HCT116 (cell line): Measurements from ENCODE around the gene FOXK1. TPM values are rescaled to one million over a fixed set of nuclear protein-coding genes. Genes with fewer than 3 reads are reported as not detected.

ENCODE experiments used
- ATAC-seq: fragments of 200-7000 bp; cut with Tn5 transposase; 2 replicates; pipeline ENCODE4 v1.9.1; 2020; ENCODE audit warnings: mild to moderate bottlenecking, moderate library complexity
- BruUV-seq: library from RNA; stranded (reverse); fragments of 400-500 nt; replicated peaks from 2 replicates; lab custom pipeline; 2021; lab: Mats Ljungman, UMichigan
- CTCF ChIA-PET: fragments of 300-600 bp; sonication (Branson Sonifier 250); formaldehyde crosslinking; loops from one replicate; lab custom pipeline; 2021; ENCODE audit warnings: antibody characterized with exemption; lab: Charles Lee
- POLR2A ChIA-PET: fragments of 300-600, 350-600 bp; sonication (Branson Sonifier 250); formaldehyde crosslinking; loops from one replicate; lab custom pipeline; 2021; ENCODE audit warnings: antibody characterized with exemption; lab: Charles Lee
- RAD21 ChIA-PET, 2 experiments: fragments of 300-600 bp; sonication (Branson Sonifier 250); formaldehyde crosslinking; loops; one replicate each; lab custom pipeline; 2023; ENCODE audit warnings: low total read pairs in 2 of 2; ENCODE audit not compliant: uncharacterized antibody in 2 of 2, unreplicated experiment in 2 of 2, low non-redundant PET in 1 of 2; lab: Charles Lee
- DNase-seq: peaks from one replicate; pipeline ENCODE4 v3.0.0-alpha.2; 2010; ENCODE audit warnings: low read depth, low spot score
- H2AFZ ChIP-seq: fragments of 200-600 bp; shearing (Covaris generic), sonication (generic); 2 replicates; pipeline ENCODE4 v1.6.1; 2017; ENCODE audit warnings: low read depth, mixed run types, mixed read lengths, antibody characterized with exemption, low read length; ENCODE audit not compliant: poor library complexity, severe bottlenecking
- H3K27ac ChIP-seq: 2 replicates; pipeline ENCODE4 v1.5.1; 2012; ENCODE audit warnings: low read depth, low read length
- H3K27me3 ChIP-seq: fragments of 200-600 bp; sonication (generic); 2 replicates; pipeline ENCODE4 v1.6.1; 2016; ENCODE audit warnings: mixed run types, low read length, mixed read lengths; ENCODE audit not compliant: insufficient read depth
- H3K36me3 ChIP-seq, 2 experiments: fragments of 200-500 bp in 1 of 2; fragments of 200-600 bp in 1 of 2; sonication (Bioruptor generic) in 1 of 2; sonication (generic) in 1 of 2; 2 replicates each; pipeline versions ENCODE4 v1.5.1 to v1.6.1; 2014 to 2016; ENCODE audit warnings: low read length in 2 of 2, inconsistent platforms in 1 of 2, mixed read lengths in 1 of 2, mixed run types in 1 of 2; ENCODE audit not compliant: insufficient read depth in 2 of 2, control insufficient read depth in 1 of 2
- H3K4me1 ChIP-seq, 2 experiments: fragments of 200-600 bp in 1 of 2; sonication (generic) in 1 of 2; 2 replicates each; pipeline versions ENCODE4 v1.5.1 to v1.6.1; 2012 to 2017; ENCODE audit warnings: low read length in 2 of 2, inconsistent platforms in 1 of 2, mild to moderate bottlenecking in 1 of 2, mixed read lengths in 1 of 2, mixed run types in 1 of 2, moderate library complexity in 1 of 2; ENCODE audit not compliant: insufficient read depth in 2 of 2, control insufficient read depth in 1 of 2
- H3K4me2 ChIP-seq: fragments of 200-600 bp; sonication (generic); 2 replicates; pipeline ENCODE4 v1.6.1; 2017; ENCODE audit warnings: mixed run types, low read length, mixed read lengths
- H3K4me3 ChIP-seq, 2 experiments: fragments of 200-600 bp in 1 of 2; sonication (generic) in 1 of 2; replicated peaks in 1 of 2; 2 replicates each; pipeline ENCODE4 v1.5.1; 2011 to 2016; ENCODE audit warnings: low read length in 2 of 2, control low read depth in 1 of 2, low read depth in 1 of 2, mild to moderate bottlenecking in 1 of 2, mixed read lengths in 1 of 2, mixed run types in 1 of 2
- H3K79me2 ChIP-seq: fragments of 200-600 bp; sonication (generic); 2 replicates; pipeline ENCODE4 v1.6.1; 2017; ENCODE audit warnings: mild to moderate bottlenecking, mixed run types, low read length, moderate library complexity, mixed read lengths; ENCODE audit not compliant: insufficient read depth
- H3K9ac ChIP-seq: fragments of 200-600 bp; sonication (generic); 2 replicates; pipeline ENCODE4 v1.6.1; 2016; ENCODE audit warnings: low read length, mixed read lengths
- H3K9me2 ChIP-seq: fragments of 200-600 bp; sonication (generic), shearing (Covaris generic); 2 replicates; pipeline ENCODE4 v1.6.1; 2017; ENCODE audit warnings: mixed run types, mild to moderate bottlenecking, moderate library complexity; ENCODE audit not compliant: insufficient read depth
- H3K9me3 ChIP-seq, 2 experiments: fragments of 200-500 bp in 1 of 2; fragments of 200-600 bp in 1 of 2; sonication (Bioruptor generic) in 1 of 2; sonication (generic) in 1 of 2; 2 replicates each; pipeline ENCODE4 v1.6.1; 2014 to 2017; ENCODE audit warnings: low read length in 2 of 2, mixed read lengths in 2 of 2, inconsistent platforms in 1 of 2, low read depth in 1 of 2, mild to moderate bottlenecking in 1 of 2, mixed run types in 1 of 2, moderate library complexity in 1 of 2; ENCODE audit not compliant: control insufficient read depth in 1 of 2, insufficient read depth in 1 of 2
- H4K20me1 ChIP-seq: fragments of 200-600 bp; sonication (generic), shearing (Covaris generic); 2 replicates; pipeline ENCODE4 v1.6.1; 2017; ENCODE audit warnings: mixed run types, mild to moderate bottlenecking, moderate library complexity; ENCODE audit not compliant: insufficient read depth
- CBX3 ChIP-seq: IDR thresholded peaks from 2 replicates; pipeline ENCODE4 v1.6.1; 2012; ENCODE audit warnings: low read depth
- CEBPB ChIP-seq: IDR thresholded peaks from 2 replicates; pipeline ENCODE4 v1.6.1; 2012; ENCODE audit warnings: low read depth
- EGR1 ChIP-seq: IDR thresholded peaks from 2 replicates; pipeline ENCODE4 v1.6.1; 2012; ENCODE audit warnings: low read depth
- EZH2 ChIP-seq: fragments of 200-600 bp; sonication (generic); IDR thresholded peaks from 2 replicates; pipeline ENCODE4 v1.6.1; 2017; ENCODE audit warnings: antibody characterized with exemption, mixed run types
- FOSL1 ChIP-seq: IDR thresholded peaks from 2 replicates; pipeline ENCODE4 v1.6.1; 2012; ENCODE audit warnings: low read depth
- POLR2A ChIP-seq: IDR thresholded peaks from 2 replicates; pipeline ENCODE4 v1.7.0; 2011; ENCODE audit warnings: borderline replicate concordance; ENCODE audit not compliant: insufficient read depth, insufficient read length; ENCODE audit errors: extremely low read depth
- POLR2AphosphoS5 ChIP-seq: IDR thresholded peaks from 2 replicates; pipeline ENCODE4 v1.6.1; 2011; ENCODE audit warnings: mild to moderate bottlenecking, low read depth, low read length, moderate library complexity
- RAD21 ChIP-seq: IDR thresholded peaks from 2 replicates; pipeline ENCODE4 v1.6.1; 2012; ENCODE audit warnings: low read depth, mild to moderate bottlenecking
- SIN3A ChIP-seq: IDR thresholded peaks from 2 replicates; pipeline ENCODE4 v1.6.1; 2012; ENCODE audit warnings: low read depth
- SP1 ChIP-seq: IDR thresholded peaks from 2 replicates; pipeline ENCODE4 v1.6.1; 2012; ENCODE audit warnings: low read depth
- SRF ChIP-seq: IDR thresholded peaks from 2 replicates; pipeline ENCODE4 v1.6.1; 2012; ENCODE audit warnings: low read depth
- YY1 ChIP-seq: IDR thresholded peaks from 2 replicates; pipeline ENCODE4 v1.6.1; 2011; ENCODE audit warnings: low read length, low read depth, moderate library complexity, mild to moderate bottlenecking; ENCODE audit not compliant: insufficient replicate concordance; ENCODE audit errors: extremely low read depth
- ZFX ChIP-seq: fragments of 450-650 bp; IDR thresholded peaks from 2 replicates; pipeline ENCODE4 v1.6.1; 2017
- ZNF274 ChIP-seq: fragments of 200-500 bp; sonication (Bioruptor generic); IDR thresholded peaks from 2 replicates; pipeline ENCODE4 v1.6.1; 2014; ENCODE audit warnings: mild to moderate bottlenecking, low read depth, low read length, inconsistent platforms
- intact Hi-C: fragments of 100-400 bp; cut with micrococcal nuclease; formaldehyde crosslinking; loops from 2 replicates; pipeline ENCODE4 v1.10.0; 2022
- total RNA-seq: library from RNA; stranded (reverse); gene quantifications from one replicate; pipeline ENCODE4 v1.2.1, GENCODE V29; 2021; ENCODE audit not compliant: unreplicated experiment
- TF ChIP-seq, protein P1 (sequence below), 3 experiments: fragments of 200-600 bp in 1 of 3; sonication (generic) in 1 of 3; IDR thresholded peaks in 2 of 3; conservative IDR thresholded peaks in 1 of 3; 2 replicates each; pipeline ENCODE4 v1.5.1; 2012 to 2017; ENCODE audit warnings: low read depth in 2 of 3, low read length in 2 of 3, antibody characterized with exemption in 1 of 3, borderline replicate concordance in 1 of 3, control low read depth in 1 of 3, mild to moderate bottlenecking in 1 of 3, mixed read lengths in 1 of 3, mixed run types in 1 of 3, moderate library complexity in 1 of 3; ENCODE audit not compliant: insufficient read depth in 1 of 3
- TF ChIP-seq, protein P2 (sequence below): IDR thresholded peaks from 2 replicates; pipeline ENCODE4 v1.6.1; 2011; ENCODE audit warnings: mild to moderate bottlenecking, low read length, moderate library complexity; ENCODE audit not compliant: insufficient replicate concordance; ENCODE audit errors: extremely low read depth
- TF ChIP-seq, protein P3 (sequence below): IDR thresholded peaks from 2 replicates; pipeline ENCODE4 v1.6.1; 2012

FOXK1 gene
- total RNA-seq, 1 experiment from 2014 or later = 60.5 TPM

DNA sequence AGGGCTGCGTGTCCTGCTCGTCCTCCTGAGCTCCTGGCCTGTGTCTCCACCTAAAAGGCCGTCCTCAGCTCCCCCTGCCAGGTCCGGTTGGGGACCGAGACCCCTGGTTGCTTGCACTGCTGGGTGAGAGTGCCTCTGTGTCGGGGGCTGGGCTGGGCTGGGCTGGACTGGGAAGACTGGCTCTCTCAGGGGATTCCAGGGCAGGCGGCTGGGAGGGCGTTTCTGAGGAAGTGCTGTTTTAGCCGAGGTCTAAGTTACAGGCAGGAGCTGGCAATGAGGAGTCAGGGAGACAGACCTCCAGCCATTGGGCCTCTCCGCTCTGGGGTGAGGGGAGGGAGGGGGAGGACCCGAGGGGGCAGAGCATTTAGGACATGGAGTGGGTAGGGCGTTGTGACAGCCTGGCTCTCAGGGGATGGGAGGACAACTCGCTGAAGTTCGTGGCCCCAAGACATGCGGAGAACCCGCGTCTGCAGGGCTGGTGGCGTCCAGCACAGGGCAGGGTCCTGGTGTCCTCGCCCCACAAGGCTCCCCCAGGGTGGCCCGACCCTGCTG, 20.9 kb downstream of the FOXK1 start:
- no peak for ATAC-seq
- H3K79me2 ChIP-seq = peaks cover 98% of the 10 kb centered on the region
- no peak overlapping the region for H3K27ac ChIP-seq

More for the DNA sequence above, 20.9 kb downstream of the FOXK1 start:
- TF ChIP-seq, protein P1, sequence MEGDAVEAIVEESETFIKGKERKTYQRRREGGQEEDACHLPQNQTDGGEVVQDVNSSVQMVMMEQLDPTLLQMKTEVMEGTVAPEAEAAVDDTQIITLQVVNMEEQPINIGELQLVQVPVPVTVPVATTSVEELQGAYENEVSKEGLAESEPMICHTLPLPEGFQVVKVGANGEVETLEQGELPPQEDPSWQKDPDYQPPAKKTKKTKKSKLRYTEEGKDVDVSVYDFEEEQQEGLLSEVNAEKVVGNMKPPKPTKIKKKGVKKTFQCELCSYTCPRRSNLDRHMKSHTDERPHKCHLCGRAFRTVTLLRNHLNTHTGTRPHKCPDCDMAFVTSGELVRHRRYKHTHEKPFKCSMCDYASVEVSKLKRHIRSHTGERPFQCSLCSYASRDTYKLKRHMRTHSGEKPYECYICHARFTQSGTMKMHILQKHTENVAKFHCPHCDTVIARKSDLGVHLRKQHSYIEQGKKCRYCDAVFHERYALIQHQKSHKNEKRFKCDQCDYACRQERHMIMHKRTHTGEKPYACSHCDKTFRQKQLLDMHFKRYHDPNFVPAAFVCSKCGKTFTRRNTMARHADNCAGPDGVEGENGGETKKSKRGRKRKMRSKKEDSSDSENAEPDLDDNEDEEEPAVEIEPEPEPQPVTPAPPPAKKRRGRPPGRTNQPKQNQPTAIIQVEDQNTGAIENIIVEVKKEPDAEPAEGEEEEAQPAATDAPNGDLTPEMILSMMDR (IDR thresholded peaks at IDR 0.05 in 2 of 3, conservative IDR thresholded peaks at IDR 0.05 in 1 of 3; ENCODE audit: borderline replicate concordance in 1 of 3, insufficient read depth in 1 of 3, low read depth in 2 of 3, low read length in 2 of 3) = no peak
- no peak for TF ChIP-seq FOSL1
- TF ChIP-seq SIN3A = no peak
- no peak for TF ChIP-seq RAD21
- TF ChIP-seq, protein P2, sequence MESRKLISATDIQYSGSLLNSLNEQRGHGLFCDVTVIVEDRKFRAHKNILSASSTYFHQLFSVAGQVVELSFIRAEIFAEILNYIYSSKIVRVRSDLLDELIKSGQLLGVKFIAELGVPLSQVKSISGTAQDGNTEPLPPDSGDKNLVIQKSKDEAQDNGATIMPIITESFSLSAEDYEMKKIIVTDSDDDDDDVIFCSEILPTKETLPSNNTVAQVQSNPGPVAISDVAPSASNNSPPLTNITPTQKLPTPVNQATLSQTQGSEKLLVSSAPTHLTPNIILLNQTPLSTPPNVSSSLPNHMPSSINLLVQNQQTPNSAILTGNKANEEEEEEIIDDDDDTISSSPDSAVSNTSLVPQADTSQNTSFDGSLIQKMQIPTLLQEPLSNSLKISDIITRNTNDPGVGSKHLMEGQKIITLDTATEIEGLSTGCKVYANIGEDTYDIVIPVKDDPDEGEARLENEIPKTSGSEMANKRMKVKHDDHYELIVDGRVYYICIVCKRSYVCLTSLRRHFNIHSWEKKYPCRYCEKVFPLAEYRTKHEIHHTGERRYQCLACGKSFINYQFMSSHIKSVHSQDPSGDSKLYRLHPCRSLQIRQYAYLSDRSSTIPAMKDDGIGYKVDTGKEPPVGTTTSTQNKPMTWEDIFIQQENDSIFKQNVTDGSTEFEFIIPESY = no peak
- no peak for TF ChIP-seq POLR2A
- no peak for TF ChIP-seq ZNF274
- TF ChIP-seq ZFX = no peak
- no peak for TF ChIP-seq YY1
- TF ChIP-seq CBX3 = no peak
- TF ChIP-seq EZH2 = no peak
- no peak for TF ChIP-seq CEBPB
- TF ChIP-seq, protein P3, sequence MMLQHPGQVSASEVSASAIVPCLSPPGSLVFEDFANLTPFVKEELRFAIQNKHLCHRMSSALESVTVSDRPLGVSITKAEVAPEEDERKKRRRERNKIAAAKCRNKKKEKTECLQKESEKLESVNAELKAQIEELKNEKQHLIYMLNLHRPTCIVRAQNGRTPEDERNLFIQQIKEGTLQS = no peak
- TF ChIP-seq SP1 = no peak
- no peak for TF ChIP-seq SRF
- TF ChIP-seq POLR2AphosphoS5 = no peak
- no peak for TF ChIP-seq EGR1
- no peaks in the 10 kb centered on the region for H3K36me3 ChIP-seq
- no peaks in the 10 kb centered on the region; a peak in 1 of 4 replicates for H3K4me1 ChIP-seq
- no peak overlapping the region for H3K9ac ChIP-seq
- H2AFZ ChIP-seq = no peak overlapping the region
- DNase-seq = no peak
- no peak overlapping the region for H3K4me2 ChIP-seq
- no peaks in the 10 kb centered on the region for H3K9me3 ChIP-seq
- 0 out of 2 replicates have a peak, but pooled peaks cover 3% of the 10 kb centered on the region for H4K20me1 ChIP-seq
- CTCF ChIA-PET = no interaction called here
- no peaks in the 10 kb centered on the region for H3K9me2 ChIP-seq
- POLR2A ChIA-PET = no interaction called here
- H3K4me3 ChIP-seq = no peak overlapping the region
- H3K27me3 ChIP-seq = no peaks in the 10 kb centered on the region
- RAD21 ChIA-PET = no interaction called here
- intact Hi-C loops = no loop called here
- no TSS peak for BruUV-seq
